RWPE1 (cell line): ENCODE measurements around the gene NFATC1.

Source experiments
- CTCF ChIA-PET: fragments of 350-600 bp; sonication (Branson Sonifier 250); formaldehyde crosslinking; extraction: SDS; loops from one replicate; lab custom pipeline; 2021; lab: Yijun Ruan, JAX
- POLR2A ChIA-PET: fragments of 400-600 bp; formaldehyde crosslinking; extraction: SDS; loops from one replicate; lab custom pipeline; 2020; ENCODE audit warnings: antibody characterized with exemption; ENCODE audit not compliant: low non-redundant PET; lab: Yijun Ruan, JAX
- DNase-seq: peaks from one replicate; pipeline ENCODE4 v3.0.0; 2012; ENCODE audit warnings: low spot score
- H3K27ac ChIP-seq: fragments of 450-650 bp; 2 replicates; pipeline ENCODE4 v1.5.1; 2017
- CTCF ChIP-seq: fragments of 450-650 bp; conservative IDR thresholded peaks from 2 replicates; pipeline ENCODE4 v1.5.1; 2017; ENCODE audit warnings: low read depth, mild to moderate bottlenecking

Gene NFATC1

GRCh38 chr18:79401494-79402208 lies 5.9 kb downstream of the NFATC1 start:
- no peak for TF ChIP-seq CTCF
- CTCF ChIA-PET = no interaction called here
- no peak for DNase-seq
- POLR2A ChIA-PET = no interaction called here
- peak overlapping the region; percentile 71 for H3K27ac ChIP-seq

- no peak for DNase-seq
- ChIA-PET POLR2A (no interaction called here), CTCF (interaction anchor here (0.9 kb wide), 1 partner anchor 11 kb away, joined by 3 read pairs; no protein-coding TSS in a partner anchor)
- H3K27ac ChIP-seq = peak overlapping the region; percentile 71
- TF ChIP-seq CTCF = no peak
These were observed 6.5 kb downstream of the NFATC1 start for GRCh38 chr18:79402209-79402576.

- peak overlapping the region; percentile 71 for H3K27ac ChIP-seq
- peak; percentile 67 for DNase-seq
- POLR2A ChIA-PET = no interaction called here
- CTCF ChIA-PET = interaction anchor here (0.9 to 1.0 kb wide), 2 partner anchors 12 to 126 kb away, joined by 3 read pairs; no protein-coding TSS in a partner anchor
- TF ChIP-seq CTCF = no peak
These were observed 7.4 kb downstream of the NFATC1 start for GRCh38 chr18:79402977-79403722.

GRCh38 chr18:79403723-79404566 lies 8.2 kb downstream of the NFATC1 start:
- peak; percentile 73 for DNase-seq
- CTCF ChIA-PET = interaction anchor here (0.5 to 1.0 kb wide), 2 partner anchors 125 to 207 kb away, joined by 3 read pairs; no protein-coding TSS in a partner anchor

GRCh38 chr18:79404567-79404910 lies 8.8 kb downstream of the NFATC1 start:
- ChIA-PET CTCF (interaction anchor here (0.5 kb wide), 1 partner anchor 206 kb away, joined by 3 read pairs; no protein-coding TSS in a partner anchor), POLR2A (no interaction called here)
- TF ChIP-seq CTCF = no peak
- no peak for DNase-seq
- H3K27ac ChIP-seq = peak overlapping the region; percentile 71; the same call in 1 of the 2 replicates

More at GRCh38 chr18:79403723-79404566, 8.2 kb downstream of the NFATC1 start:
- peak overlapping the region; percentile 71 for H3K27ac ChIP-seq
- POLR2A ChIA-PET = no interaction called here
- TF ChIP-seq CTCF = no peak
